Germinal center (tissue), 1 donor: ENCODE data around the gene C17orf100.
"Not testable (repeated sequence)": the region's sequence is repeated elsewhere in the genome, so short reads cannot be mapped to it uniquely, and the experiment has no call there.

ENCODE experiments used
- DNase-seq: peaks from one replicate; pipeline ENCODE4 v3.0.0; 2012; ENCODE audit warnings: mixed read lengths, low spot score

Gene C17orf100

DNA sequence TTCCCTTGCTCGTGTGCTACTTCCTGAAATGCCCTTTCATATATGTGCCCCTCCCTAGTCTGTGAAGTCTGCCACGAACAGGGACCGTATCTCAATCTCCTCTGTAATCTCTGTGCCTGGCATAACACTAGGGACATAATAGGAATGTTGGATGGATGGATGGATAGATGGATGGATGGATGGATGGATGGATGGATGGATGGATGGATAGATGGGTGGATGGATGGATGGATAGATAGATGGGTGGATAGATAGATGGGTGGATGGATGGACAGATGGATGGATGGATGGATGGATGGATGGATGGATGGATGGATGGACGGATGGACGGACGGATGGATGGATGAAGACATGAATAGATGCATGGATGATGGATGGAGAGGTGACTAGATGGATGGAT is 40.4 kb downstream of the C17orf100 start:
- not testable (repeated sequence) for DNase-seq

DNA sequence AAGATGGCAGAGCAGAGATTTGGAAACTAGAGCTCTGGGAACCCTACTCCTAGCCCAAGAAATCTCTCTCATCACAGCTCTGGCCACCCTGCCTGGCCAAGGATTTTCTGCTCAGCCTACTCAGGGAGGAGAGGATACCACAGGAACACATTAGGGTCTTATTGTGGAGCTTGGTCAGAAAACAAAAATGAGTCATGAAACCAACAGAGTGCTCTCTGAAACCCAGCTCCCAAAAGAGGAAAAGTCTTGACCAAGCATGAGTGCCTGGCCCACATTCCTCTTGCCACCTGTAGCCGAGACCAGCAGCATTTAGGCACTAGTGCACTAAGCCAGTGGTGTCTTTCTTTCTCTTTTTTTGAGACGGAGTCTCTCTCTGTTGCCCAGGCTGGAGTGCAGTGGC is 43.5 kb downstream of the C17orf100 start:
- DNase-seq: no peak

DNA sequence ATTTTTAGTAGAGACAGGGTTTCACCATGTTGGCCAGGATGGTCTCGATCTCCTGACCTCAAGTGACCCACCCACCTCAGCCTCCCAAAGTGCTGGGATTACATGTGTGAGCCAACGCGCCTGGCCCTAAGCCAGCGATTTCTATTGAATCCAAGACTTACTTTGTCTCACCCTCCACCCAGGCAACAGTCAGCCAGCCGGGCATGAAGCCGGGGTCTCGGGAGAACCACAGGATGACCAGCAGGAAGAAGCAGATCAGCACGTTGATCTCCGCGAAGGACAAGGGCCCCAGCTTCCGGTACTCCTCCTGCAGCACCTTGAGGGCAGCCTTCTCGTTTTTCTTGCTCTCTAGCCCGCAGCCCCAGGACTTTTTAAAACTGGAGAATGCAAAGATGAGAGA is 44.0 kb downstream of the C17orf100 start:
- DNase-seq: no peak

DNA sequence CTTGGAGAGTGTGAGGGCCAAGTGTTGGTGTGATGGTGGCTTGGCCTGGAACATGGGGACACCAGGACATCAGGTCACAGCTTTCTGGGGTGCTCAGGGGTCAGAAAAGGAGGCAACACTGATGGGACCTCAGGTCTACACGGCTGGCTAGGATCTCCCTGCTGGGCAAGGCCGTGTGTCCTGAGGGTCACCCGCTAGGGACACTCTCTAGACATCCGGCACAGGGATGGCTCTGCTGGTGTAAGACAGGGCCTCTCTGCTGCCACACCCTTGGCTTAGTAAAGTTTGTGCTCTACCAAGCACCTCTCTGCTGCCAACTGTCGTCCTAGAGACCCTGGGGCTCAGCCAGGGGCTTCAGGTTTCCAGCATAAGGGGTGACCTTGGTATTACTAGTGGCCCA is 45.3 kb downstream of the C17orf100 start:
- DNase-seq: no peak

DNA sequence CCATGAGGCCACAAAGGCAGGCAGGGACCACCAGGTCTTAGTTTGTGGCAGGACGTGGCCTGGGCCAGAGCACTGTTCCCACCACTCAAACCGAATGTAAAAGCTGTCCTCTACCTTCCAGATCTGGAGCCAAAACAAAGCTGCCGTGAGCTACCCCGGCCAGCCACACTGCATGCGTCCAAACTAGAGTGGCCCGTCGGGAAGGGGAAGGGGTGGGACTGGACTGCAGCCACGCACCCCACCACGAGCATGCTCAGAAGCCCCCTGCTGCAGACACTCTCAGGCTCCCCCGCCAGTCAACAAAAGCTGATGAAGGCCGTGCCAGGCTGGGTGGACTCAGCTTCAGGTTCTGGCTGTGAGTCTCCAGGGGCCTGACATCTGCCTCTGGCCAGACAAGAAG is 46.4 kb downstream of the C17orf100 start:
- DNase-seq: no peak

DNA sequence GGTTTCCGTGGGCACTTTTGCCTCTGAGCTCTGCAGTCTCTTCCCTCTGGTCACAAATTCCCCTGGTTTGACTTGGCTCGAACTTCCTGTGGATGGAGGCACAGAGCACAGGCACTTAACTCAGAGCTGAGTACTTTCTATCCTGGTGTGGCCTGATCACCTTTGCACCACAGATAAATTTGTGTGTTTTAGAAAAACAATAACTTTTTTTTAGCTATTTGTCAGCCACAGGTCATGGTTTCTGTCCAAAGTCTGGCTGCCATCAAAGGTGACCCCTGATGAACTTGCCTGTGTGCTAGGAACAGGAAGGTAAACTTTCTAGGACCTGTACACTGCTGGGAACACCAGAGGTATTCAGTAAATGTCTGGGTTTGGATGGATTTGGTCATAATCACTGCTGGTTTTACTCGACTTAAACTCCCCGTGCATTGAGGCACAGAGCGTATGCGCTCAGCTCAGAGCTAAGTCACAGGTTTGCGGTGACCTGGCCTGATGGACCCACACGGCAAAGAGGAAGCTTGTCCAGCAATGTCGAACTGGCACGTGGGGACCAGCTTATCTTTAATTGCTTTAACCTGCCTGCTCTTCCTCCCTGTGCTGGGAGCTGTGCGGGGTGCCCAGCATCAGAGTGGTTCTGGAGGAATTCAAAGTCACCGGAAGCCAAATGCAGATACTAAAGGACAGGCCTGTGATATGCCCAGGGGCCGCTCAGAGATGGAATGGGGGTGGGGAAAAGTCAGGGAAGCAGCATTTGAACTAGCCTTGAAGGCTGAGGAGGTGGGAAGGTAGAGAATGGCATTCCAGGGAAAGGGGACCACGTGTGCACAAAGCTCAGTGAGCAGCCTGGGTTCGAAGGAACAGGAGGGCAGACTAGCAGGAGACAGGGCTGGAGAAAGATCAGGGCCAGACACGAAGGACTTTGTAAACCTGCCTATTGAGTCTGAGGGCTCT is 48.7 kb downstream of the C17orf100 start:
- DNase-seq: no peak

DNA sequence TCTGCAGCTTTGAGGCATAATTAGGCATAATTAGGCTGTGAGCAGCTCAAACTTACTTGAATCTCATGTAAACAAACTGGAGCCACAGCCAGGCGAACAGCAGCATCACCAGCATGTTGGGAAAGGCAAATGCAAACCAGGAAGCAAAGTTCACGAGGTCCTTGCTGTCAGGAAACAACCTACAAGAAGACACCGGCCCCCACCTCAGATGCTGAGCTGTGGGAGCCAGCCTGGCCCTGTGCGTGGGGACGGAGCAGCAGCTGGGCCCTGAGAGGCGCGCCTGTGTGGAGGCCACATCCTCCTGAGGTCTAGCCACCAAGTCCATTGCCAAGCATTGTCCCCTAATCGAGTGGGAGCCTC is 49.4 kb downstream of the C17orf100 start:
- no peak for DNase-seq

DNA sequence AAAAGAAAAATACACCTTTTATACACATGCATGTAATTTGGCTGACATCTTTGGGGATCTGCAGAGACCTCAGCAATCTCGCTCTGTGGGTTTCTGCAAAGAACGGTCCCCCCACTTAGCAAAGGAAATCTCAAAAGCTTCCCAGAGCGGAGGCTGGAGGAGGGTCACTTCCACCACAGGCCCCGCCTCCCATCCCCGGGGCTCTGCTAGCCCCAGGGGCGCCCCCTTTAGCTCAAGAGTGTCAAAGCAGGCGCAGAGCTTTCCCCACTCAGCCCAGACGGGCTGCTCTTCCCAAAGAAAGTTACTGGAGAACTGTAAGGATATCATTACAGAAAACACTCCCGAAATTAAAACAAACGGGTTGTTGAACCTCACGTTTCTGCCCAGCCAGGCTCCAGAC is 50.2 kb downstream of the C17orf100 start:
- peak; percentile 57 for DNase-seq

DNA sequence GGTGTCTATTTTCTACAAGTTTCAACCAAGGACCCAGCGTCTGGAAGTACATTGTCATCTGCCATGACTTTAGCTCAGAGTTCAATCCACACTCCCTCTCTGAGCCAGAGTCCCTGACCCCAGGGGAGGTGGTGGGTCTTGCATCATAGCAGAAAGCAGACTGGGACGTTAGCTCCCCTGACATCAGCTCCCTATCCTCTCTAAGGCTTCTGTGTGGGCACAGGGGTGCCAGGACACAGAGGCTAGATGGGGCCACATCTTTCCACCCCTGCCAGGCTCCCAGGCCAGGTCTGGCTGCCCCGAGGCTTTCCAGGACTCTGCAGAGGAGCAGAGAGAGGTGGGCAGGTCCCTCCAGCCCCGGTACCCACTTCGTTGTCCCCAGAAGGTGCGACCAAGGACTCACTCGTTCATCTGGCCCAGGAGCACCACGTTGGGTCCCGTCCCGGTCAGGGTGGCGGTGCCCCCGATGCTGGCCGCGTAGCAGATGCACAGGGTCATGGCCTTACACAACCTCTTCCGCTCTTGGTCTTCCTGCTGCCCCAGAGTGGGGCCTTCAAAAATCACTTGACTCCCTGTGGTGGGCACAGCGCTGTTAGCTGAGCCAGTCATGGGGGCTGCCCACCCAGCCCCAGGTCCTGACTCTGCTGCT is 51.1 kb downstream of the C17orf100 start:
- DNase-seq: no peak
